Measurements from ENCODE around the gene SLFN5. TPM values are rescaled to one million over a fixed set of nuclear protein-coding genes. Genes with fewer than 3 reads are reported as not detected.

SLFN5 gene
- total RNA-seq, 1 donor from 2014 or later: 129 TPM

DNA sequence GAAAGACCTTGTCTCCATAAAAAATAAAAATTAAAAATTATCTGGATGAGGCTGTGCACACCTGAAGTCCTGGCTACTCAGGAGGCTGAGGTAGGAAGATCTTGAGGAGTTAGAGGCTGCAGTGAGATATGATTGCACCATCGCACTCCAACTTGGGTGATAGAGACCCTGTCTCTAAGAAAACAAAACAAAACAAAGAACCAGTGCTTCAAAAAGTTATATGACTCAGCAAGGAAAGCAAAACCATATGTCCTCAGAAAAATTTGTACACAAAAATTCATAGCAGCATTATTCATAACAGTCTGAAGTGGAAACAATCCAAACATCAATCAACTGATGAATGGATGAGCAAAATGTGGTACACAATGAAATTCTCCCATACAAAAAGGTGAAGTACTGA, 48.9 kb downstream of the SLFN5 start:
- Histone ChIP-seq H3K4me3 (ENCODE audit: low read depth, low read length) (no peak overlapping the region), H3K36me3 (ENCODE audit: control insufficient read depth, insufficient read depth, low read length) (no peaks in the 10 kb centered on the region), H3K27me3 (ENCODE audit: control insufficient read depth, insufficient read depth, low read length) (no peaks in the 10 kb centered on the region)
- DNase-seq (ENCODE audit: low read depth): no peak
- TF ChIP-seq, protein P1, sequence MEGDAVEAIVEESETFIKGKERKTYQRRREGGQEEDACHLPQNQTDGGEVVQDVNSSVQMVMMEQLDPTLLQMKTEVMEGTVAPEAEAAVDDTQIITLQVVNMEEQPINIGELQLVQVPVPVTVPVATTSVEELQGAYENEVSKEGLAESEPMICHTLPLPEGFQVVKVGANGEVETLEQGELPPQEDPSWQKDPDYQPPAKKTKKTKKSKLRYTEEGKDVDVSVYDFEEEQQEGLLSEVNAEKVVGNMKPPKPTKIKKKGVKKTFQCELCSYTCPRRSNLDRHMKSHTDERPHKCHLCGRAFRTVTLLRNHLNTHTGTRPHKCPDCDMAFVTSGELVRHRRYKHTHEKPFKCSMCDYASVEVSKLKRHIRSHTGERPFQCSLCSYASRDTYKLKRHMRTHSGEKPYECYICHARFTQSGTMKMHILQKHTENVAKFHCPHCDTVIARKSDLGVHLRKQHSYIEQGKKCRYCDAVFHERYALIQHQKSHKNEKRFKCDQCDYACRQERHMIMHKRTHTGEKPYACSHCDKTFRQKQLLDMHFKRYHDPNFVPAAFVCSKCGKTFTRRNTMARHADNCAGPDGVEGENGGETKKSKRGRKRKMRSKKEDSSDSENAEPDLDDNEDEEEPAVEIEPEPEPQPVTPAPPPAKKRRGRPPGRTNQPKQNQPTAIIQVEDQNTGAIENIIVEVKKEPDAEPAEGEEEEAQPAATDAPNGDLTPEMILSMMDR (IDR thresholded peaks at IDR 0.05; ENCODE audit: insufficient read depth, low read length, poor library complexity, severe bottlenecking): no peak

DNA sequence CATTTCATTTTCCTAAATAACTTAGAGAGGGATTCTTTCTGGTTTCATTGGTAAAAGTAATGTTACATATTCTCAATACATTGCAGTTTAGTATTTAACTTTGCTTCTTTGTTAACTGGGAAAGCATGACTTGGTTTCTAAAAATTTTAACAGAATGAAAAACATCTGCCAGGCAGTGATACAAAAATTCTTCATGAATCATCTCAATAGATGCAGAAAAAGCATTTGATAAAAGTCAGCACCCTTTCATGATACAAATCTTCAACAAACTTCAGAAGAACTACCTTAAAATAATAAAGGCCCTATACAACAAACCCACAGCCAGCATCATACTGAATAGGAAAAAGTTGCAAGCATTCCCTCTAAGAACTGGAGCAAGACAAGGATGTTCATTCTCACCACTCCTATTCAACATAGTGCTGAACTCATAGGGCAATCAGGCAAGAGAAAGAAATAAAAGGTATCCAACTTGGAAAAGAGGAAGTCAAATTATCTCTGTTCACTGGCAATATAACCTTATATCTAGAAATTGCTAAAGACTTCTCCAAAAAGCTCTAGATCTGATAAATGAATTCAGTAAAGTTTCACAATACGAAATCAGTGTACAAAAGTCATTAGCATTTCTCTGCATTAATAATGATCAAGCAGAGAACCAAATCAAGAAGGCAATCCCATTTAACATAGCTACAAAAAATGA, 50.4 kb downstream of the SLFN5 start:
- no peak for DNase-seq (ENCODE audit: low read depth)
- TF ChIP-seq, protein P1 (IDR thresholded peaks at IDR 0.05; ENCODE audit: insufficient read depth, low read length, poor library complexity, severe bottlenecking): no peak
- H3K4me3 ChIP-seq (ENCODE audit: low read depth, low read length): no peak overlapping the region
- no peaks in the 10 kb centered on the region for H3K36me3 ChIP-seq (ENCODE audit: control insufficient read depth, insufficient read depth, low read length)
- H3K27me3 ChIP-seq (ENCODE audit: control insufficient read depth, insufficient read depth, low read length): no peaks in the 10 kb centered on the region

DNA sequence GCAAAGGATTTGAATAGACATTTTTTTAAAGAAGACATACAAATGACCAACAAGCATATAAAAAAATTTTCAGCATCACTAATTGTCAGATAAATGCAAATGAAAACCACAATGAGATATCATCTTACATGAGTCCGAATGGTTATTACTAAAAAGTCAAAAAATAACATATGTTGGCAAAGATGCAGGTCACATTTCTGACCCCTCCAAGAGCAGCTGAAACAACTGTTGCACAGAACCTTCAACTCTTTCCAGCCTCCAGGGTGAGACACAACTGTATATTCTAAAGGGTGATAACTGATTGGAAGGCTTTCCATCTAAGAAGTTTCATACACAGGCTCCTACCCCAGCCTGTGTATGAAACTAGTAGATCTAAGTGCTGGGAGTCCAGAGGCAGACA, 51.9 kb downstream of the SLFN5 start:
- no peaks in the 10 kb centered on the region for H3K27me3 ChIP-seq (ENCODE audit: control insufficient read depth, insufficient read depth, low read length)
- TF ChIP-seq, protein P1 (IDR thresholded peaks at IDR 0.05; ENCODE audit: insufficient read depth, low read length, poor library complexity, severe bottlenecking): no peak
- H3K36me3 ChIP-seq (ENCODE audit: control insufficient read depth, insufficient read depth, low read length): no peaks in the 10 kb centered on the region
- DNase-seq (ENCODE audit: low read depth): no peak
- H3K4me3 ChIP-seq (ENCODE audit: low read depth, low read length): no peak overlapping the region

DNA sequence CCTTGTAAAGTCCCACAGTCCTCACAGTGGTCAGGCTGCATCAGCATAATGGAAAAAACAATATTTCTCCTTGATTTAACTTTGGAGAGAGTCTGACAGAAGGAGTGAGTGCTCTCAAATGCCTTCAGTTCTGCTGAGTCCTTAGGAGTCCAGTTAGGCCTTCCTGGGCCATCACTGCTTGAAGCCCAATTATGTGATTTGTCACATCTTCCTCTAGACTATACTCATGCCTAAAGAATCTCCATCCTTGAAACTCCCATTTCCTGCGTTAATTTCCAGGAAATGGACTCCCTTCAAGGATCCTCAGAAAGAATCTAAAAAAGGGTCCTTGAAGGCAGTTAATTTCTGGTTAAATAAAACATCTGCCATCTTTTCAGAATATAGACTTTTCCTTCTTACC, 52.8 kb downstream of the SLFN5 start:
- Histone ChIP-seq H3K4me3 (ENCODE audit: low read depth, low read length) (no peak overlapping the region), H3K27me3 (ENCODE audit: control insufficient read depth, insufficient read depth, low read length) (no peaks in the 10 kb centered on the region), H3K36me3 (ENCODE audit: control insufficient read depth, insufficient read depth, low read length) (no peaks in the 10 kb centered on the region)
- DNase-seq (ENCODE audit: low read depth): no peak
- TF ChIP-seq, protein P1 (IDR thresholded peaks at IDR 0.05; ENCODE audit: insufficient read depth, low read length, poor library complexity, severe bottlenecking): no peak

DNA sequence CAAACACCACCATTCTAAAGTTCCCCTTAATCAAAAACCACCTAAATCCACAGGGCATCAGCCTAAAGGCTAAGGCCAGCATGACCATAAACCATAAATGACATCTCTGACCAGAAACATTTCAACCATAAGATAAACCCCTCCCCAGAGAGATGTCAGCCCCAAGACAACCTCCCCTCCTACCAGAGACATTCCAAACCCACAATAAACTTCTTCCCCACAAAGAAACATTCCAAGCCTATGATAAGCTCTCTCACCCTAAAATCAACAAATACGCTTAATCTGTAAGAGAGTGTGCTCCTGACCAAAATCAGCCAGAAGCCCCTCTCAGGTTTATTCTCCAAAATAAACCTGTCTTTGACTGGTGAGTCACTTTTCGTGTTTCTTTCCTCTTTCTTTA, 54.8 kb downstream of the SLFN5 start:
- TF ChIP-seq, protein P1 (IDR thresholded peaks at IDR 0.05; ENCODE audit: insufficient read depth, low read length, poor library complexity, severe bottlenecking): no peak
- no peaks in the 10 kb centered on the region for H3K27me3 ChIP-seq (ENCODE audit: control insufficient read depth, insufficient read depth, low read length)
- DNase-seq (ENCODE audit: low read depth): no peak

DNA sequence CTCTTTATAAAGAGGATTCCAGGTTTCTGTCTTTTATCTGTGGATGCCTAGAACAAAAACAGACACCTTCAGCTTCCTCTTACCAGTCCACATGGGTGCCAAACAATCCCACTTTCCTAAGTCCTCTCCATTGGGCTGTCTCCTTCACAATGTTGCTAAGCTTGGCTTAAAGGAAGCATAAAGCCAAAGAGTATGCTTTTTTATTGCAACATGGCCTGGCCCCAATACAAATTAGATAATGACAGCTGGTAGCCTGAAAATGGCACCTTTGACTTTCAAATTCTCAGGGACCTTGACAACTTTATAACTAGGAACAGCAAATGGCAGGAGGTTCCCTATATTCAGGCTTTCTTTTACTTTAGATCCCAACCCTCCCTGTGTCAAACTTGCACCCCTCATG, 55.8 kb downstream of the SLFN5 start:
- DNase-seq (ENCODE audit: low read depth): no peak
- Histone ChIP-seq H3K27me3 (ENCODE audit: control insufficient read depth, insufficient read depth, low read length) (no peaks in the 10 kb centered on the region), H3K4me3 (ENCODE audit: low read depth, low read length) (no peak overlapping the region), H3K36me3 (ENCODE audit: control insufficient read depth, insufficient read depth, low read length) (no peaks in the 10 kb centered on the region)
- TF ChIP-seq, protein P1 (IDR thresholded peaks at IDR 0.05; ENCODE audit: insufficient read depth, low read length, poor library complexity, severe bottlenecking): no peak

More for the DNA sequence above, 54.8 kb downstream of the SLFN5 start:
- Histone ChIP-seq H3K36me3 (ENCODE audit: control insufficient read depth, insufficient read depth, low read length) (no peaks in the 10 kb centered on the region), H3K4me3 (ENCODE audit: low read depth, low read length) (no peak overlapping the region)

Data from kidney epithelial cell (primary cell).